GM23338 (cell line): ENCODE results near the gene TPP2.

Experiments used
- CREB1 ChIP-seq: fragments of 250-450 bp; sonication (Bioruptor Pico); IDR thresholded peaks from 2 replicates; pipeline ENCODE4 v1.5.0; 2020; ENCODE audit warnings: low read depth, mild to moderate bottlenecking, moderate library complexity
- EZH2 ChIP-seq: fragments of 200-600 bp; sonication (generic); IDR thresholded peaks from one replicate; pipeline ENCODE4 v1.8.0; 2017; ENCODE audit warnings: antibody characterized with exemption, mild to moderate bottlenecking, low read depth; ENCODE audit not compliant: unreplicated experiment
- EZH2phosphoT487 ChIP-seq: fragments of 200-600 bp; sonication (generic); IDR thresholded peaks from one replicate; pipeline ENCODE4 v1.8.1; 2018; ENCODE audit warnings: antibody characterized with exemption; ENCODE audit not compliant: unreplicated experiment
- NANOG ChIP-seq: IDR thresholded peaks from 2 replicates; pipeline ENCODE4 v1.6.1; 2016; ENCODE audit warnings: antibody characterized with exemption, borderline replicate concordance
- POLR2AphosphoS5 ChIP-seq: IDR thresholded peaks from 2 replicates; pipeline ENCODE4 v1.6.1; 2016; ENCODE audit warnings: antibody characterized with exemption, low read depth
- ZNF114 ChIP-seq: fragments of 250-450 bp; sonication (Bioruptor Pico); IDR thresholded peaks from 2 replicates; pipeline ENCODE4 v1.5.0; 2020; ENCODE audit warnings: mild to moderate bottlenecking, moderate library complexity
- TF ChIP-seq, protein P1 (sequence below), 2 experiments: fragments of 200-600 bp in 1 of 2; sonication (generic) in 1 of 2; conservative IDR thresholded peaks; 2 replicates each; pipeline versions ENCODE4 v1.5.1 to v1.6.1; 2016 to 2017; ENCODE audit warnings: antibody characterized with exemption in 2 of 2, low read depth in 2 of 2, mild to moderate bottlenecking in 2 of 2, moderate library complexity in 1 of 2
- TF ChIP-seq, protein P2 (sequence below): IDR thresholded peaks from 2 replicates; pipeline ENCODE4 v1.6.1; 2016; ENCODE audit warnings: antibody characterized with exemption
- TF ChIP-seq, protein P3 (sequence below): IDR thresholded peaks from one replicate; pipeline ENCODE4 v1.6.1; 2018; ENCODE audit warnings: antibody characterized with exemption; ENCODE audit not compliant: unreplicated experiment

DNA sequence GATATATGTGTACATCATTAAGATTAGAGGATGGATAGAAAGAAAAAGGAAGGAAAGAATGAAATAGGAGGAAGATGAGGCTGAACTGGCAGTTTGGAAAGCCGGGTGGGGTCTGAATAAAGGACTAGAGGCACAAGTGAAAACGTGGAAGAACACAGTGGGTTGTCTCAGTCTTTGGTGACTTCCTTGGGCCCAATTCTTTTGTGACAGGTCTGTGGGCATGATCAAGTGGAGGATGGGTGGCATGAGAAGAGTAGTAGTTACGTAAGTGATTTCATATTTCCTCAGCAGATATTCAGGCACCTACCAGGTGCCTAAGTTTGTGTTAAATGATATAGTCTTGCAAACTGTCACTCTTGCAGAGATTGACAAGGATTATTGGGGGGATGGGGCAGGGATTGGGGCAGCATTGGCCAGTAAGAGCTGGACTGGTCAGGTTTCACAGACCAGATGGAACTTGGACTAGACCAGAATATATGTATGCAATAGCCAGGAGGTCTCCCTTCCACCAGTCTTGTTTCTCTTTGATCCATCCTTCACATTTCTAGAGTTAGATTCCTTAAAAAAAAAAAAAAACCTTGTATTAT lies 2.7 kb downstream of the TPP2 start:
- TF ChIP-seq, protein P1, sequence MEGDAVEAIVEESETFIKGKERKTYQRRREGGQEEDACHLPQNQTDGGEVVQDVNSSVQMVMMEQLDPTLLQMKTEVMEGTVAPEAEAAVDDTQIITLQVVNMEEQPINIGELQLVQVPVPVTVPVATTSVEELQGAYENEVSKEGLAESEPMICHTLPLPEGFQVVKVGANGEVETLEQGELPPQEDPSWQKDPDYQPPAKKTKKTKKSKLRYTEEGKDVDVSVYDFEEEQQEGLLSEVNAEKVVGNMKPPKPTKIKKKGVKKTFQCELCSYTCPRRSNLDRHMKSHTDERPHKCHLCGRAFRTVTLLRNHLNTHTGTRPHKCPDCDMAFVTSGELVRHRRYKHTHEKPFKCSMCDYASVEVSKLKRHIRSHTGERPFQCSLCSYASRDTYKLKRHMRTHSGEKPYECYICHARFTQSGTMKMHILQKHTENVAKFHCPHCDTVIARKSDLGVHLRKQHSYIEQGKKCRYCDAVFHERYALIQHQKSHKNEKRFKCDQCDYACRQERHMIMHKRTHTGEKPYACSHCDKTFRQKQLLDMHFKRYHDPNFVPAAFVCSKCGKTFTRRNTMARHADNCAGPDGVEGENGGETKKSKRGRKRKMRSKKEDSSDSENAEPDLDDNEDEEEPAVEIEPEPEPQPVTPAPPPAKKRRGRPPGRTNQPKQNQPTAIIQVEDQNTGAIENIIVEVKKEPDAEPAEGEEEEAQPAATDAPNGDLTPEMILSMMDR (conservative IDR thresholded peaks at IDR 0.05; ENCODE audit: low read depth in 2 of 2), result no peak
- TF ChIP-seq, protein P2, sequence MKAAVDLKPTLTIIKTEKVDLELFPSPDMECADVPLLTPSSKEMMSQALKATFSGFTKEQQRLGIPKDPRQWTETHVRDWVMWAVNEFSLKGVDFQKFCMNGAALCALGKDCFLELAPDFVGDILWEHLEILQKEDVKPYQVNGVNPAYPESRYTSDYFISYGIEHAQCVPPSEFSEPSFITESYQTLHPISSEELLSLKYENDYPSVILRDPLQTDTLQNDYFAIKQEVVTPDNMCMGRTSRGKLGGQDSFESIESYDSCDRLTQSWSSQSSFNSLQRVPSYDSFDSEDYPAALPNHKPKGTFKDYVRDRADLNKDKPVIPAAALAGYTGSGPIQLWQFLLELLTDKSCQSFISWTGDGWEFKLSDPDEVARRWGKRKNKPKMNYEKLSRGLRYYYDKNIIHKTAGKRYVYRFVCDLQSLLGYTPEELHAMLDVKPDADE, result no peak
- TF ChIP-seq POLR2AphosphoS5 (no peak), NANOG (no peak), CREB1 (CRISPR knock-in tag) (no peak), EZH2 (no peak), EZH2phosphoT487 (no peak), ZNF114 (CRISPR knock-in tag) (no peak)
- TF ChIP-seq, protein P3, sequence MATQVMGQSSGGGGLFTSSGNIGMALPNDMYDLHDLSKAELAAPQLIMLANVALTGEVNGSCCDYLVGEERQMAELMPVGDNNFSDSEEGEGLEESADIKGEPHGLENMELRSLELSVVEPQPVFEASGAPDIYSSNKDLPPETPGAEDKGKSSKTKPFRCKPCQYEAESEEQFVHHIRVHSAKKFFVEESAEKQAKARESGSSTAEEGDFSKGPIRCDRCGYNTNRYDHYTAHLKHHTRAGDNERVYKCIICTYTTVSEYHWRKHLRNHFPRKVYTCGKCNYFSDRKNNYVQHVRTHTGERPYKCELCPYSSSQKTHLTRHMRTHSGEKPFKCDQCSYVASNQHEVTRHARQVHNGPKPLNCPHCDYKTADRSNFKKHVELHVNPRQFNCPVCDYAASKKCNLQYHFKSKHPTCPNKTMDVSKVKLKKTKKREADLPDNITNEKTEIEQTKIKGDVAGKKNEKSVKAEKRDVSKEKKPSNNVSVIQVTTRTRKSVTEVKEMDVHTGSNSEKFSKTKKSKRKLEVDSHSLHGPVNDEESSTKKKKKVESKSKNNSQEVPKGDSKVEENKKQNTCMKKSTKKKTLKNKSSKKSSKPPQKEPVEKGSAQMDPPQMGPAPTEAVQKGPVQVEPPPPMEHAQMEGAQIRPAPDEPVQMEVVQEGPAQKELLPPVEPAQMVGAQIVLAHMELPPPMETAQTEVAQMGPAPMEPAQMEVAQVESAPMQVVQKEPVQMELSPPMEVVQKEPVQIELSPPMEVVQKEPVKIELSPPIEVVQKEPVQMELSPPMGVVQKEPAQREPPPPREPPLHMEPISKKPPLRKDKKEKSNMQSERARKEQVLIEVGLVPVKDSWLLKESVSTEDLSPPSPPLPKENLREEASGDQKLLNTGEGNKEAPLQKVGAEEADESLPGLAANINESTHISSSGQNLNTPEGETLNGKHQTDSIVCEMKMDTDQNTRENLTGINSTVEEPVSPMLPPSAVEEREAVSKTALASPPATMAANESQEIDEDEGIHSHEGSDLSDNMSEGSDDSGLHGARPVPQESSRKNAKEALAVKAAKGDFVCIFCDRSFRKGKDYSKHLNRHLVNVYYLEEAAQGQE, result no peak
